GM19395 (cell line): ENCODE measurements around the gene LRRC26.

Source experiments
- ATAC-seq: cut with Tn5 transposase; IDR thresholded peaks from one replicate; pipeline ENCODE4 v1.9.1; 2021; ENCODE audit warnings: mild to moderate bottlenecking, moderate library complexity; ENCODE audit not compliant: unreplicated experiment

LRRC26 gene

GRCh38 chr9:137199411-137200121 is 29.7 kb upstream of the LRRC26 start:
- ATAC-seq: no peak

GRCh38 chr9:137198902-137199283 is 29.0 kb upstream of the LRRC26 start:
- ATAC-seq: no peak

DNA sequence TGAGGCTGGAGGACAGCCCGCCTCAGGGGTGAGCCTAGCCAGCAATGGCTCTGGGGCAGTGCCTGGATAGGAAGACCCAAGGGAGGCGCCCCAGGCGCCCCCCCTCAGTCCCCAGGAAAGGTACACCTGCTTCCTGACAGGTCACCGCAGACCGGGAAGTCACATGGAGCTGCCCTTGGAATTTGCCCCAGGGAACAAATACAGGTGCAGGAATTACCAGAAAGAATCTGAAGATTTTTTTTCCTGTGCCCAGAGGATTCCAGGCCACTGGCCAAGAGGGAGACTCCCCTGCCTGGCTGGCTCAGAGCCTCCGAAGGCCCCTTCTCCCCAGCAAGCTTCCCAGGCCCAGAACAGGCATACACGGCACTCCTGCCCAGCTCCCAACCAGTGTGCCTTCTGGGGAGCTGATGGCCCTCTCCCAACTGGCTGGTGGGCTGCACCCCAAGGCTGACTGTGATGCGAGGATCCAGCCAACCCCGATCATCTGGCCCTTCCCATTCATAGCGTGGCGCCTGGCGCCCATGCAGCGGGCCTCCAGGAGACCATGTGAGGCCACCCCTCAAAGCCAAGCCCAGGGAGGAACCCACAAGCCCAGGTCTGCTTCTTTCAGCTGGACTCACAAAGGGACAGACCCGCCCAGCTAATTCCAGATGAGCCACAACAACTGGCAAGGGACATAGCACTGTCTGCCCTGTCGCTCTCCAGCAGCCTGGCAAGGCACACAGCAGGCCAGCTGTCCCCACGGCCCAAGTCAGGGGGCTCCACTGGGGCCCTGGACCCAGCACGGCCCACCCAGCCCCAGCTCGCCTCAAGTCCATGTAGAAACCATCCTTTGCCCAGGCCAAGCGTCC is 28.4 kb upstream of the LRRC26 start:
- ATAC-seq: no peak

GRCh38 chr9:137195525-137196220 is 25.8 kb upstream of the LRRC26 start:
- no peak for ATAC-seq

DNA sequence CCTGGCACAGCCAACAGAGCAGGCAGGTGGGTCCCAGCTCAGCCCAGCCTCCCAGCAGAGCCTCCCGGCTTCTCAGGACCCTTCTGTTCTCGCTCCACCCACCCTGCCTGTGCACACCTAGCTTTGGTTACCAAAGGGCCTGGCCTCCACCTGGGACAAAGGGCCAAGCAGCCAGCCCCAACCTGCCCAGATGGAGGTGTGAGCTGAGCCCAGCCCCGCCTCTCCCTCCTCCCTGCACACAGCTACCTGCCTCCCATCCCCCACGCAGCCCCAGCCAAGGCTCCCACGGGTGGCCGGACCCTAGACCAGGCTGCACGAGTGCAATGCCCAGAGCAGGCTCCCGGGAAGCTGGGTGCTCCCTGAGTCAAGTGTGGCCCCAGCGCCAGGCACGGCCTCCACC is 25.1 kb upstream of the LRRC26 start:
- ATAC-seq: no peak

DNA sequence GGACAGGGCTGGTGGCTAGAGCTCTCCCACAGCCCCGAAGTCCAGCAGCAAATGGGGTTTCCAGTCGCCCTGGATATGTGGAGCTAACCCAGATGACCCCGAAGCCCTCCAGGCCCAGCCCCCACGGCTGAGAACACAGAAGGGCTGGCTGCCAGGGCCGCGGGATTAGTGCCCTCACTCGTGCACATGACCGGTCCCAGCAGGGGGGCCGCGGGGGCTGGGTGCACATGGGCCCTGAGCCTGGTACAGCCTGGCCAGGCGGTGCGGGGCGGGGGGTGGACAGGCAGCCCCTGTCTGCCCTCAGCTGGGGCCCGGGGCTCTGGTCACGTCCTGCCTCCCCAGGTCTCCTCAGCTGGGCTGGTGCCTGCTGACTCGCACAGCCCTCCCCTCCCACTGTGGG is 24.5 kb upstream of the LRRC26 start:
- ATAC-seq: no peak

DNA sequence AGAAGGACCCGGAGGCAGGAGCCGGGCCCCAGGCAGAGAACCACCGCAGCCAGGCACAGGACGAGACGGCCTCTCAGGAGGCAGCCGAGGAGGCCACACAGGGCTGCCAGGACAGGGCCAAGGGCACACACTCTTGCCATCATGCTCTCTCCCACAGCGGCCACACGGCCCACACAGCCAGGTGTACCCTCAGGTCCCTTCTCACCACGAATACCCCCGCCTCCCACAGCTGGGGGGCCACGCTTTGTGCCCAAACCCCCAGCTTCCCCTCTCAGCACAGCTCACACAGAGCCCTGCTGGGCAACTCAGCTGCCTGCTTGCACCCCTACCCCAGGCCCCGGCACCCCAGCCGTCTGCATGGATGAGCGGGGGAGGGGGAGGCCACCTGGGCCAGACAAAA is 23.9 kb upstream of the LRRC26 start:
- ATAC-seq: no peak

DNA sequence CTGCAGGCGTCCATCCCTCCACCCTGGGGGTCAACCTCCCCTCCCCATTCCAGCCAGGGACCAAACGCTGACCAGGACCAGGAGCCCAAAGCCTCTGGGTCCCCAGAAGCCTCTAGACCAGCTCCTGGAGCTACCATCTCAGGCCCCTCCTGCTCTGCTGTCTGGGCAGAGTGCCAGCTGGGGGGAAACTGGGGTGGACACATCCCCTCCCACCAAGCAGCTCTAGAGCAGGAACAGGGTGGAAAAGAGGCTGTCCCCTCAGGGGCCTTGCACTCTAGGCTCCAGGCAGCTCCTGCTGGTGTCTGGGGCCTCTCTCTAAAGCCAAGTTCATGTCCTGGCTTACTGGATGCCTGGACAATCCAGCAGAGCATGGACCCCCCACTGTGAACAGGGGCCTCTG is 23.0 kb upstream of the LRRC26 start:
- no peak for ATAC-seq

DNA sequence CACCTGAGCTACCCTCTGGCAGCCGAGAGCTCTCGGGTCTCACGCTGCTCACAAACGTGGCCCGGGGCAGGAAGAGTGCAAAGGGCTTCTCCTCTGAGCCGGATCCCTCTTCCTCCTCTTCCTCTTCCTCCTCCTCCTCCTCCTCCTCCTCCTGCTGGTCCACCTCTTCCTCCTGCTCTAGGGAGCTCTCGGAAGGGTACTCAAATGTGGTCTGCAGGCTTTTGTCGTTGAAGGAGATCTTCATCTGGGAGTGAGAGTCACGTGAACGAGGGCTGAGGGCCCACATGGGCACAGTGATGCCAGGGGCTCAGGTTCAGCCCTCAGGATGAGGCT is 22.6 kb upstream of the LRRC26 start:
- ATAC-seq: no peak

DNA sequence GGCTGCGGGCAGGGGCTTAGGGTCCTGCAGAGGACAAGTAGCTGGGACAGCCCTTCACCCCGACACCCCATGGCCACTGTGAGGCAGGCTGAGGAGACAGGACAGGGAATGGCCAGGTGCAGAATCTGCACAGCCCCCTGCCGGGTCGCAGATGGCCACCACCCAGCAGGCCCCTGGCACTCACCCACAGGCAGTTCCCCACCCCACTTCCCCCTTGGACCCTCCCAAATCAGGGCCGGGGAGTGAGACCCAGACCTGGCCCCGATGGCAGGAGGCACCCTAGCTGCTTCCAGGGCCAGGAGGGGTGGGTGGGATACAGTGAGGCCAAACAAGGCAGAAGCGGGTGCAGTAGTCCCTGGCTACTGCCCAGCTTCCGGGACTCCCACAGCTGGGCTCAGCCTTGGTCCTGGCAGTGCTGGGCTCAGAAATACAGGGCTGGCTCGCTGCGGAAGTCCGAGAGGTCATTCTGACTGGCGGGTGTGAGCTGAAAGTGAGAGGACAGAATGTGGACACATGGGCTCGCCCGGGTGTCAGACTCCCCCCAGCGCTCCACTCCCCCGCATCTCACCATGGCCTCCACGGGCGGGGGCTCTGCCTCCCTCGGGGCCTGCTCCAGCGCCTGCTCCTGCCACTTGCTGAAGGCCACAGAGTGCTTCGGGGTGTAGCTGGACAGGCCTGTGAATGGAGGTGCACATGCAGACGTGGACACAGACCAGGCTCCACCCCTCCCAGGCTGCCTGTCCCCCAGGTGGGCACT is 22.0 kb upstream of the LRRC26 start:
- no peak for ATAC-seq

DNA sequence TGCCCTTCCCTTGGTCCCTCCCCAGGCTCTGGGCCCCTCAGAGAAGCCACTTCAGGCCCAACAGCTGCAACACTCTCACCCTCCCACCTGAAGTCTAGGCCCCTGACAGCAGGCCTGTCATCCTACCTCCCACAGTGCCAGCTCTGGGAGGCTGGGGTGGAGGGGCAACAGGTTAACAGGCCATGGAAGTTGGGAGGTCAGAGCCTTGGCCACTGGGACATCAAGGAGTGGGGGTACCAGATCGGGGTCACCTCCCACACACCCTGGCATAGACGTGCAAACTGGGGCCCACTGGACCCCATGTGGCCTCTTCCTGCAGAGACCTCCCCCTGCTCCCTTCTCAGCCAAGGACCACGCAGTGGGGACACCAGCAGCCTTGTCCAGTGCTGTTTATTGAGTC is 21.4 kb upstream of the LRRC26 start:
- no peak for ATAC-seq

DNA sequence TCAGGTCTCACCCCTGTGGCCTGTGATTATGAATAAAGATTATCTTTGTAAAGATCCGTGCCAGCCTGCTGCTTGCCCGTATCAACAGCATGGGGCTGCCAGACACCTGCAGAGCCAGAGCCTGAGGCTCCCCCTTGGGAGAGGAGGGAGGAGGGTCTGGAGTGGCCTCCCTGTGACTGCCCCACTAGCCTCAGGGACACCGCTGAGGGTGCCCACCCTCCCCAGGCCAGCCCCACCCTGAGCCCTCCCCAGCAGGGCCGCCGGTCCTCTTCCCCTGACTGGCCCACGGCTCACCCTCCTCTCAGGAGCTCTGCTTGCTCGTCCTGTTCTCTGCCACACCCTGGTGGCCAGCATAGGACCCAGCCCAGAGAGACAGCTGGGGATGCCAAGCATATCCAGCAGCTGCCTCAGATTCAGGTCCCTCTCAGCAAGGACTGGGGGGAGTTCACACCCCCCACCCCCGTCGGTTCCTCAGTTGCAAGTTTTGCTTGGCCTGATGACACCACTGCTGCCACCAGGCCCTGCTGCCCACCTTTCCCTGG is 20.5 kb upstream of the LRRC26 start:
- no peak for ATAC-seq

- ATAC-seq: no peak
Measured at GRCh38 chr9:137189297-137190295, 19.7 kb upstream of the LRRC26 start.

DNA sequence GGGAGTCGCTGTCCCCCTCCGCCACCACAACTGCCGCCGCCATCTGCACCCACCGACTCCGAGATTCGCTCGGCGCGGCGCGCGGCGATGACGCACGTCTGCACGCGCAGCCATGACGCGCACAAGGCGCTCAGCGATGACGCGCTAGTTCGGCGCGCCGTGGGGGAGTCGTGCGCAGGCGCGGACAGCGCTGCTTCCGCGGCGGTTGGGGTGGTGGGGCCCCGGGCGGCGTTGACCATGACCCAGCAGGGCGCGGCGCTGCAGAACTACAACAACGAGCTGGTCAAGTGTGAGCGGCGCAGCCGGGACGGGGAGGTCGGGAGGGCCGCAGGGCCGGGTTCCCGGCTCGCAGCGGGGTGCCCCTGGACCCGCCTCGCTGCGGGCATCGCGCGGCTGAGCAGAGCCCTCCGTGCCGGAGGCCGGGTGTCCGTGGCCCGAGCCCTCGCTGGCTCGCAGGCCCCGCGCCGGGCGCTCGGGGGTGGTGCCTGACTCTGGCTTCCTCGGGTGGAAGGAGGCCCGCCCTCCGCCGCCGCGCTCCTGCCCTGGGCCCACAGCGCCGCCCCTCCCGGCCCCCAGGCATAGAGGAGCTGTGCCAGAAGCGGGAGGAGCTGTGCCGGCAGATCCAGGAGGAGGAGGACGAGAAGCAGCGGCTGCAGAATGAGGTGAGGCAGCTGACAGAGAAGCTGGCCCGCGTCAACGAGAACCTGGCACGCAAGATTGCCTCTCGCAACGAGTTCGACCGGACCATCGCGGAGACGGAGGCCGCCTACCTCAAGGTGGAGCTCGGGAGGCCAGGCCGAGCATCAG is 18.8 kb upstream of the LRRC26 start, which contains the start of the genes ANAPC2 and SSNA1:
Gene ANAPC2, minus strand, starts transcription at position 71 of the 807 bp plus-strand sequence. Its CDS starts 28 bp downstream, at position 43.
Gene SSNA1, plus strand, starts transcription at position 187 of the 807 bp plus-strand sequence. Its CDS starts 51 bp downstream, at position 238.
- peak; percentile 70 for ATAC-seq

GRCh38 chr9:137188086-137188489 is 18.2 kb upstream of the LRRC26 start:
- no peak for ATAC-seq

GRCh38 chr9:137187386-137187785 is 17.5 kb upstream of the LRRC26 start:
- no peak for ATAC-seq

- no peak for ATAC-seq
Measured at GRCh38 chr9:137186385-137186784, 16.5 kb upstream of the LRRC26 start.

DNA sequence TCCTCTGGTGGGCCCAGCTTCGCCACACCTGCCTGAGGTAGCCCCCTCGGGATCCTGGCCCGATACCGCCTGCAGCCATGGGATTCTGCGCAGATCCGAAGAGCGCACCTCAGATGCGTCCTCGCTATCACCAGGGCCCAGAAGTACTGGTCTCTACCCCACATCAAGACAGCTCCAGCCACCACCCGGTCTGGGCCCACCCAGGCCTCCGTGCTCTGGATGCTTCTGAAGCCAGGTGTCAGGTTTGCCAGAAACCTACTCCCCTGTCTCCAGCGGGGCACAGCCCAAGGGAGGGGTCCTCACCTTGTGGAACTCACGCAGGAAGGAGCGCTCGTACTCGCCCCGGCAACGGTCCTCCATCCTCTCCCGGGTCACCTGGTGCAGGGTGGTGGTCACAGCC is 16.1 kb upstream of the LRRC26 start:
- ATAC-seq: no peak
